Measurements from ENCODE around the gene KCNAB1.

KCNAB1 gene

GRCh38 chr3:156332304-156332703 is 211.9 kb downstream of the KCNAB1 start:
- no peak for DNase-seq

DNA sequence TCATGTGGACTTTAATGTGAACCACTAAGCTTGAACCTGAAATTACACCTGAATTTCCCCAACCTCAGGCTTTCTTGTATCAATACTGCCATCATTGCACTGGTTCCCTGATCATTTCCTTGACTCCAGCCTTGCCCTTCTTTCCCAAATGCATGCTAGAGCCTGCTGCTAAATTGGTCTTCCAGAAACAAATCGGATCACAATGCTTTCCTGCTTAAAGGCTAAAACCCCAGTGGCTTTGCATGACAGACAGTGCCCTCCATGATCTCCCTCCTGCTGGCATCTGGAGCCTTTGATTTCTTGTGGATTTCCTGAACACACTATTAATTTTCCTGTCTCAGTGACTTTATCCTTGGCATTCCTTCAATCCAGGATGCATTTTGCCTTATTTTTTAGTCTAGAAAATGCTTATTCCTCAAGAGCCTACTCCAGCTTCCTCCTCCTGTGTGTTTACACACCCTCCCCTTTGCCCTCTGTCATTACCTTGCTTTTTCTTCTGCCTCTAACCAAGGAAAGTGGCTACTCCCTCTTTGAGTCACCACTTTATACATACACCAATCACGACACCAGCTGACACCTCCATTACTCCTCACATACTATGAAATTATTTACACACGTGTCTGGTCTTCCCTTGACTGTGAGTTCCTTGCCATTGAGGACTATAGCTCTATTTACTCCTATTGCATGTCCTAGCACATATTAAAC is 214.6 kb downstream of the KCNAB1 start:
- no peak for DNase-seq

GRCh38 chr3:156339491-156339890 is 219.1 kb downstream of the KCNAB1 start:
- DNase-seq = no peak

DNA sequence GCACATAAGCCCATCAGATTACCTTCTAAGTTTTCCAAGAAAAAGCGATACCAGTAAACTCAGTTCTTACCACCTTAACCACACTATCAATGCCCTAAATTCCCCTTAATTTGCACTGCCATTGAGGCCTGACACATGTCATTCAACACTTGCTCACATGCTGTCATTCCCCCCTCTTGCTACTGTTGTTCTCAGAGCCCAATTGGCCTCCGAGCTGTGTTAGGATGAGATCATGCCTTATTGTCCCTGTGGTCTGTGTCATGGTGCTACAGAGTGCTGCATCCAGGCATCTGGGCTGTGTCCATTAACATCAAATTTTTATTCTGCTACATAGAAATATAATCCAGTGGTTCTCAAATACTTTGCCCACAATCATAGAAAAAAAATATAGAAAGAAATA is 221.0 kb downstream of the KCNAB1 start:
- no peak for DNase-seq

DNA sequence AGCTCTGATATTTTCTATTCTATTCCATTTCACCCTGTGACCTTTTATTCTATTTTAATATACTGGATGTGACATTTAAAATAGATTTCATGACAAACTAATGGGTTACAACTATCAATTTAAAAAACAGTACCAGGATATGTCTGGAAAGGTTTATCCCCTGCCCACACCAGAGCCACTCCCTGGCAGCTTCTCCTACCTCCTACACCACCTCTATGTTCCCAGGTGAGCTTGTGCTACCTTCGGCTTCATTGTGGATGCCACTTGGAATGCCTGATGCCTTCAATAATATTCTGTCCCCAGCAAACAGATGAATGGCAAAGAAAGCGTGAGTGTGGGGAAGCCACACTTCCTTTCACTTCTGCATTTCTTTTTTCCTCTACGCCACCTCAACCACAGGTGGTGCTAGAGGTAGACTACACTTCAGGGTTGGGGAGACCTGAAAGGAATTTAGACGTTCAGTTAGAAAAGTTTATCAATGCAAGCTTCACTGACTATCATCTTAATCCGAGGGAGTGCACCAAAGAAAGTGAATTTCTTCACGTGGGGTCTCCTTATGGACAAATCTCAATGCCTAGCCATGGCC is 221.5 kb downstream of the KCNAB1 start:
- DNase-seq = no peak

DNA sequence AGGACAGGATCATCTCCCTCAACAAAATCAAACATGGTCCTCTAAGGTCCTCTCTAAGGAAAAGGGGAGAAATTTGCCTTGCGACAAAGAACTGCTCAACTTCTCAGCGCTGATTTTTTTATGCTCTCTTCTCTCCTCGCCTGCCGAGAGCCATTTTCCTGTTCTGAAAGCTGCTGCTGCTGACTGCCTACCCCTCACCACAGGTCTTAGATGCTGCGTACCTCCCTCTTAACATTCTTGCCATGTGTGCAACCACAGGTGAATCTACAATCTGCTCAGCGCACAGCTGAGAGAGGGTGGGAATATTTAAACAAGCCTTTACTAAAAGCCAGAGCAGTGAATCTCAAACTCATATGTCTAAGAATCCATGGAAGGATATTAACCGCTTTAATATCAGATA is 223.8 kb downstream of the KCNAB1 start:
- DNase-seq = no peak

DNA sequence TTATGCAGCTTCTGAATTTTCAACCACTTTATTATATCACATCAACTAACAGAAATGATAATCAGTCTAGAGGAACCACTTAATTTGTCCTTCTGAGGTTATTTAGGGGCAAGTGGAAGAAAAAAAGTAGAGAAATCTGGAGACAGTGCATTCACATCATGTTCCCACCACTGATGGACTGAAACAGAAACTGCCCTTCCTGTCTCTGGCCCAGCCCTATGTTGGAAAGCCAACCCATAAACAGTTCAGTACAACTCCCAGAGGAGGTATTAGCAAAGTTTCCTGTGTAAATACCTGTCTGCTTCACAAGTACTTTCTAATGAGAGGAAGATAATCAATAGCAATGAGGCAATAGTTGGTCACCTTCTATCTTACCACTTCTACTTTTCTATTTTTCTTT is 228.7 kb downstream of the KCNAB1 start:
- no peak for DNase-seq

GRCh38 chr3:156349978-156350377 is 229.6 kb downstream of the KCNAB1 start:
- DNase-seq = no peak

GRCh38 chr3:156350781-156351180 is 230.4 kb downstream of the KCNAB1 start:
- DNase-seq = no peak

DNA sequence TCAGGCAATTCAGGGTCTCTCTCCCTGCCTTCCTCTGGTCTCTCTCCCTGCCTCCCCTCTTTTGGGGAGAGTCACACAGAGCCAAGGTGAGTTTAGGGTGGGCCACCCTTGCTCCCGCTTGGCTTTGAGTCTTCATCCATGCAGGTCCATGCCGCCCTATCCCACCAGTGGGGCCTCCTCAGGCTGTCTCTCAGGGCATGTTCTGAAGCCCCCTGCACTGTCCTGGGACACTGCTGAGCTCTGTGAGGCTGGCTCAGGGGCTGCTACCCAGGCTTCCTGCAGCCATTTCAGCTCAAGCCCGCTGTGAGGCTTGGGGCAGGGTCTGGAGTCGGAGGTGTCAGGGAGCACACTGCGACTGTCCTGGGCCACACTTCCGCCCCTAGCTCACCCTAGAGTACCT is 231.4 kb downstream of the KCNAB1 start:
- no peak for DNase-seq

DNA sequence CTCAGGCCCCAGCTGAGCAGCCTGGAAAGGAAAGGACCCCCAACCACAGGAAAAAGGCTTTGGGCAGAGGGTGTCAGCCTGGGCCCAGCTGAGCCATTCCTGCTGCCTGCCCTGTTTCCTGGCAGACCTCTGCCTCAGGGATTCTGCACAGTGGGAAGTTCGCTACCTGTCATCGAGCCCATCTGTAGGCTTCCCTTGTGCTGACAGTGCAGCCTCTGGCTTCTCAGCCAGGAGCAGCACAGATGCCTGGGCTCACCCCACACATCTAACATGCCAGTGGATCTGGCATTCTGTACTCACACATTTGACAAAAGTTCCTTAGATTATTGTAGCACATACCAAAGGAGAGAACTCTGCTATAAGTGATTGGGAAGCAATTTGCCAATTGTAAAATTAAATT is 232.3 kb downstream of the KCNAB1 start:
- DNase-seq = no peak

GRCh38 chr3:156353563-156353962 is 233.2 kb downstream of the KCNAB1 start:
- DNase-seq = no peak

- no peak for DNase-seq
These were observed 236.4 kb downstream of the KCNAB1 start for GRCh38 chr3:156356537-156357363.

DNA sequence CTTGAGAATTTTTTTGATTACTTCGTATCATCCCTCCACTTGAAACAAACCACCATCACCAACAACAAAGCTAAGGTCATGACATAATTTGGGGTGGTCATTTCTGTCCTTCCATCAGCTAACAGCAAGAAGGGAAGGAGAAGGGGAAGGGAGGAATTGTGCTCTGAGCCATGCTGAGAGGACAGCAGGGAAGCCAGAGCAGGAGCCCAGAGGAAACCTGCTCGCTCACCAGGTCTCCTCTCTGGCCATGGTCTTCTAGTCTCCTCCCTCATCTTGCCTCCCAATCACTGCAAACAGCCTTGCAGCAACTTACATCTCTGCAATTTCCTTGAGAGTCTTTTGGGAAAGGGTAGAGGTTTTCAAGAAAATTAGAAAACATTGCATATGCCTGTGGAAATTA is 237.9 kb downstream of the KCNAB1 start:
- DNase-seq = no peak

DNA sequence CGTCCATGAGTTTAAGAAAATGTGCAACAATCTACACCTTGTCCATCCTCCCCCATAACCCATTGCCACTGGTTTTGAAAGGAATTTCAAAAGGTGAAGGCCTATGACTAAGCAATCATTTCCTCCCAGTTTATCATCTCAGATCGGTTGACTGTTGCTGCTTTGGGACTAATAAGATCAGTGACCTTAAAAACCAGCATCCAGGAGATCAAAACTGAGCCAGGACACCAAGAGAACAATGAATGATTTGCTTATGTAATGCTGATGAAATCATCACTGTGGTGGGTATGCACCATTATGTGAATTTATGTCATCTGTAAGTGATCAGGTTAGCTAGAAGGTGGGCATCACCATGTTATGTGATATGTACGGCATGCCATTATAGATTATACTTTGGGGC is 239.0 kb downstream of the KCNAB1 start:
- DNase-seq = no peak

DNA sequence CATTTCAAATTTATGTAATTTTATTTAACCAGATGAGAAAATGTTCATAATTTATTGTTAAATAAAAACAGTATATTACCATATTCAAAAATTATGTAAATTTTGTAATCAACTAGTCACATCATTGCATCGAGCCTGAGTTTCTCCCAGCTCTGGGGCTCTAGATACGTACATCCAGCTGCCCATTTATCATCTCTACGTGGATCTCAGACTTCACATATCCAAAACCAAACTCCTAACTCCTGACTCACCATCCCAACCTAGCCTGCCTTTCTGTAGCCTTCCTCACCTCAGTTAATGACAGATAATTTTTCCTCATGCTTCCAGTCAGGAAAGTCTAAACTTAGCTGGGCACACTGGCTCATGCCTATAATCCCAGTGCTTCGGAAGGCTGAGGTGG is 239.7 kb downstream of the KCNAB1 start:
- DNase-seq = no peak

- DNase-seq = no peak
These were observed 240.6 kb downstream of the KCNAB1 start for GRCh38 chr3:156360963-156361362.

- DNase-seq = no peak
These were observed 246.2 kb downstream of the KCNAB1 start for GRCh38 chr3:156366559-156366958.

GRCh38 chr3:156368189-156368588 is 247.8 kb downstream of the KCNAB1 start:
- no peak for DNase-seq

- DNase-seq = no peak
These were observed 251.3 kb downstream of the KCNAB1 start for GRCh38 chr3:156371701-156372100.

DNA sequence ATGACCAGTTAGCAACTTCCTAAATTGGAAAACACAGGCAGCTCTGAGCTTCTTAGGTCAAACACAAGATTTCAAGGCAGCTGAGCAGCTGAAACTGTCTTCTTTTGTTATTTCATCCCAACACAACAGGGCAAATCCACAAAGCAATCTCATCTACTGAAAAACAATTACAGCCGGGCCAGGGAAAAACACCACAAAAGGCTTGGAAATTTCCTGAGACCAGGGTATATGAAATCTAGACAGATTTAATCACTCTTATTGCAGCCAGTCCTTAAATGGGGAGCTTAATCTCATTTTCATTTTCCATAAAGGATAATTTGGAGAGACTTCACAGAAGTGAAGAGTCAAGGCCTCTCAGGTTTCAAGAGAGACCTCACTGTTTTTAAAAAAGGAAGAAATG is 252.7 kb downstream of the KCNAB1 start:
- DNase-seq = no peak

GRCh38 chr3:156373654-156374053 is 253.3 kb downstream of the KCNAB1 start:
- no peak for DNase-seq

DNA sequence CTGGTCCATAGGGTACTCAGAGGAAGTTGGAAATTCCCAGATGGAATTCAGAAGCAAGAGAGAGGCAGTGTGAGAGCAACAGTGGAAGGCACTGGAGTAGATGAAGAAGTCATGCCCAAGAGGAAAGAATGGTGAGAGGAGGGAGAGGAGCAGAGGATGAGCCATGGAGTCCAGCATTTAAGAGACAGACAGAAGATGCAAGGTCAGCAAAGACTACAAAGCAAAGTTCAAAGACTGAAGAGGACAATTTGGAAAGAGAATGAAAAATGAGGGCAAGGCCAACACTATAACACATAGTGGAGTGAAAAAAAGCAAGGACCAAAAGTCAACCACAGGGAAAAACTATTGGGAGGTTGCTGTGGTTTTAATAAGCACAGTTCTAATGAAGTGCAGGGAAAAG is 255.8 kb downstream of the KCNAB1 start:
- DNase-seq = no peak

GRCh38 chr3:156377266-156377665 is 256.9 kb downstream of the KCNAB1 start:
- no peak for DNase-seq

Measured in activated effector memory CD4-positive, alpha-beta T cell treated with anti-CD3 and anti-CD28 coated beads, Interleukin-2, amount 50 U/mL, for 16 hours (primary cell).